UCSD-AML1 (cell line): Measurements from ENCODE around the gene ADAMTS16.

Experiments
- DNase-seq: peaks from one replicate; lab custom pipeline; 2025; ENCODE audit not compliant: unreplicated experiment; lab: John Stamatoyannopoulos, UW

Gene ADAMTS16

DNA sequence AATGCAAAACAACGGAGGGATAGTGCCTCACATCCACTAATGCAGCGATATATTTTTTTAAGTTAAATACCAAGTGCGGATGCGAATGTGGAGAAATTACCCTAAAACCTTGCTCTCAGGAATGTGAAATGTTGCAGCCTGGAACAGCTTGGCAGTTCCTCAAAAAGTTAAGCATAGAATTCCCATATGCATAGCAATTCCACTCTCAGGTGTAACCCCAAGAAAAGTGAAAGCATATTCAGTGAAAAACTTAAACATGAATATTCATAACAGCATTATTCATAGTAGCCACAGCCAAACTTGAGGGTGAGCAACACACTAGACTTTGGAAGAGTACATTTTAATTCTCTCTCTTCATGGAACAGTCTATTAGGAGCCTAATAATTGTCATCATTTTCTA, 199.1 kb downstream of the ADAMTS16 start:
- no peak for DNase-seq

- no peak for DNase-seq
Observed at GRCh38 chr5:5340206-5340729, 200.1 kb downstream of the ADAMTS16 start.

DNA sequence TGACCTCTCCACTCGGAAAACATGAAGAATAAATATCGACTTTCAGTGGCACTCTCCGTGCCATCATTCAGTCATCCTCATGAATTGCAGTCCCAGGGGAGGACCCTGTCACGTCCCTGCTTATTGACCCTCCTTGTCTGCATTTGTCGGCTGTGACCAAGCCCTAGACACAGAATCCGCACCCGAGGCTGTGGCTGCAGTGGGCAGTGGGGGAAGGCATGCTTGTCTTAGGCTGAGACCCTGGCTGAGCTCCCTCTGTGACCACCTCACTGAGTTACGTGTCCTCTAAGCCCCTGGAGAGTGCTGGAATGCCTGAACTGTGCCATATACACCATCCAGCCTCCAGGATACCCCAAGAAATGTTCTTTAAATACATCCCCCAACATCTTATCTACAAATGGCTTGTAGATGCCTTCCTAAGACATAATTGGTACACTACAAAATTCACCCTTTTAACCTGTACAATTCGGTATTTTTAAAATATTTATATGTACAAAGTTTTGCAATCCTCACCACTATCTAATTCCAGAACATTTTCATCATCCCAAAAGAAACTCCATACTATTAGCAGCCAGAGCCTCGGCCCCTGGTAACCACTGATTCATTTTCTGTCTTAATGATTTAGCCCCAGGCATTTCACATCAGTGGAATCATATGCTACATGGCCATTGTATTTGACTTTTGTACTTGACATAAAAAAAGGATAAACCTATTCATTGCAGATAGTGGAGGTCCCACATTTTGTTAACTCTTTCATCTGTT, 201.6 kb downstream of the ADAMTS16 start:
- no peak for DNase-seq

DNA sequence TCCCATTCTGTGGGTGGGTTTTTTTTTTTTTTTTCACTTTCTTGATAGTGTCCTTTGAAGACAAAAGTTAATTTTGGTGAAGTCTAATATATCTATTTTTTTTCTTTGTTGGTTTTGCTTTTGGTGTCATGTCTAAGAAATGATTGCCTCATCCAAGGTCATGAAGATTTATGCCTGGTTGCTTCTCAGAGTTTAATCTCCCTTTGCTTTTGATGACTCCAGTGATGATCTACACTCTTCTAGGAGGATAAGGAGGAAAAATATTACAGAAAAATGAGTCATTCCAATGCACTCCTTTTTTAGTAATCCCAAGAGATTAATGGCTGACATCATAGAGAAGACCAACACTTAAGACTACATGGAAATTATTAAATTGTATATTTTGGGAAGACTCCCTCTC, 202.7 kb downstream of the ADAMTS16 start:
- DNase-seq = no peak

GRCh38 chr5:5343568-5343967, 203.4 kb downstream of the ADAMTS16 start:
- DNase-seq = no peak

- DNase-seq = no peak
Observed at GRCh38 chr5:5344051-5344571, 204.0 kb downstream of the ADAMTS16 start.

- DNase-seq = no peak
Observed at GRCh38 chr5:5344606-5345005, 204.5 kb downstream of the ADAMTS16 start.

DNA sequence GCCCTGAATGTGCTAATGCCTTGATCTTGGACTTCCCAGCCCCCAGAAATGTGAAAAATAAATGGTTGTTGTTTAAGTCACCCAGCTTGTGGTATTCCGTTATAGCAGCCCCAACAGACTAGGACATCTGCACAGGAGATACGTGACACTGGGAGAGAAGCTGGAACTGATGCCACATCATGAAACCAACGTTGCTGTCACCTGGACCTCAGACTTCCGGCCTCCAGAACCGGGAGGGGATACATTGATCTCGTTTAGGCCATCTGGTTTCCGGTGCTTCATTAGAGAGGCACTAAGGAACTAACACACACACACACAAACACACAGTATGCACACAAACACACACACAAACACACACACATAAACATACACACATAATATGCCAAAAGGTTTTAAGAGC, 207.3 kb downstream of the ADAMTS16 start:
- no peak for DNase-seq

GRCh38 chr5:5348135-5348534, 208.0 kb downstream of the ADAMTS16 start:
- no peak for DNase-seq

- DNase-seq = no peak
Observed at GRCh38 chr5:5348576-5348975, 208.4 kb downstream of the ADAMTS16 start.

GRCh38 chr5:5350101-5350500, 210.0 kb downstream of the ADAMTS16 start:
- DNase-seq = no peak

- no peak for DNase-seq
Observed at GRCh38 chr5:5351288-5351979, 211.3 kb downstream of the ADAMTS16 start.

DNA sequence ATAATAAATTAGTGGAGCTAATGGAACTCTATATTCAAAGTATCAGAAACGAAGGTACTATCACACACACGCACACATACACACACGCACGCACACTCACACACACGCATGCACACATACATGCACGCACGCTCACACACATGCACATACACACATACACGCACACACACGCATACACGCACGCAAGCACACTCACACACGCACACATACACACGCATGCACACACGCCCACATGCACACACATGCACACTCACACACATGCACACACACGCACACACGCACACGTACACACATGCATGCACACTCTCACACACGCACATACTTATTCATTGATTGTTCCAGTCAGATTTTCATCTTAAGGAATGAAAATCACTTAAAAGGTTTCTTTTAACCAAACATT, 212.5 kb downstream of the ADAMTS16 start:
- DNase-seq = no peak

GRCh38 chr5:5353681-5354080, 213.6 kb downstream of the ADAMTS16 start:
- DNase-seq = no peak

DNA sequence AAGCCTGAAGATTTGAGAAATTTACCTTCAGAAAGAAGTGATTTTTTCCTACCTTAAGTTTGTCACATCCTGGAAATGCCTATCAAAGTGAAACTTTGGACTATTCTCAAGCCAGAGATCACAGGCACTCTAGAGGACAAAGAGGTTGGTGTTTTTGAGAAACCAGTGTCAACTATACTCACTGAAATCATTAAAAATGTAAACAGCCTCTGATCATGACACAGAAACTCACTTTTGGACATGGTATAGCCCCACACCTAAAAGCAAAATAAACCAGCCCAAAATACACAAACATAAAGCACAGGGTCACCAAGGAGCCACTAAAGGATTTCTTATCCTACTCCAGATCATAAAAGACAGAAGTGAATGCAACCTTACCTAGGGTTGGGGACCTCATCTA, 216.6 kb downstream of the ADAMTS16 start:
- no peak for DNase-seq

- no peak for DNase-seq
Observed at GRCh38 chr5:5359618-5360017, 219.5 kb downstream of the ADAMTS16 start.

GRCh38 chr5:5360363-5360940, 220.3 kb downstream of the ADAMTS16 start:
- no peak for DNase-seq

GRCh38 chr5:5360941-5361520, 220.9 kb downstream of the ADAMTS16 start:
- no peak for DNase-seq

GRCh38 chr5:5363045-5363444, 222.9 kb downstream of the ADAMTS16 start:
- DNase-seq = no peak

DNA sequence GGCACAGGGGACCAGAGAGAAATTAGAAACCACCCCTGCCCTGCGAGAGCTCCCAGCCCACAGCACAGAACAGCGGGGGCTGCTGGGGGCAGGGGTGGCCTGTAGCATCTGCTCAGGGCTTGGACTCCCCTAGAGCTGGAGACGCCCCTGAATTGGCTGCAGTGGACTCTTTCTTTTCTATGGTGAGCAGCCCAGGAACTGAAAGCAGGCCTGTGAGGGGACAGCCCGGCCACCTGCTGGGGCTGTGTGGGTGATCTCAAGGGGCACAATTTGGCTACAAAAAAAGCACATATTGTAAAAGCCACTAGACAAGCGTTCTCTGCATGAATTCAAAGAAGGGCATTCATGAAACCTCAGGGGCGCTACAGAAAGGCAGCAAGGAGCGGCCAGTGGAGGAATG, 224.8 kb downstream of the ADAMTS16 start:
- no peak for DNase-seq

DNA sequence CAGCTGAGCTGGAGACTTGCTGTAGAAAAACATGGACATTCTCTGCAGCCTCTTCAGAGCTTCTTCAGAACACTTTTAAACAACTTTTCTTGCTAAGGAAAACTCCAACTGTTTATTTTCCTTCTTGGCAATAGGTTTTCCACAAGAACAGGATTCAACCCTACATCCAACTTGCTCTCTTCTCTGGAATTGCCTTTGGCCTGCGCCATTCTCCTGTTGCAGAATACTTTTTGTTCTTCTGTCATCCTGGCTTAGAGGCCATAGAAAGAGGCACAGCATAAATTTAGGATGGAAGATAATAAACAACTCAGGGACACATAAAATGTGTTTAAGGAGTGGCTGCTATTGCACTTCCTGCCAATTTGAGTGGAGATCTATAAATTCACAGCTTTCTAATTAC, 227.6 kb downstream of the ADAMTS16 start:
- DNase-seq = no peak
